MM.1S (cell line): ENCODE results near the gene NGRN.

Experiments used
- CTCF ChIP-seq: fragments of 300-600 bp; sonication (generic); IDR thresholded peaks from 2 replicates; pipeline ENCODE4 v1.5.1; 2016; ENCODE audit warnings: antibody characterized with exemption, low read length, mixed read lengths
- EZH2 ChIP-seq: fragments of 300-600 bp; sonication (generic); optimal IDR thresholded peaks from 2 replicates; pipeline ENCODE3; 2017; ENCODE audit warnings: low read depth, mild to moderate bottlenecking, antibody characterized with exemption, low read length, mixed read lengths
- EZH2phosphoT487 ChIP-seq: fragments of 300-600 bp; sonication (generic); IDR thresholded peaks from 2 replicates; pipeline ENCODE4 v1.6.1; 2018; ENCODE audit warnings: antibody characterized with exemption, low read length

- TF ChIP-seq EZH2 (no peak), CTCF (no peak), EZH2phosphoT487 (no peak)
Observed at GRCh38 chr15:90223441-90224165, 41.9 kb upstream of the NGRN start.
